AG20443 (cell line): Measurements from ENCODE around the gene KRT84.
"Not testable (repeated sequence)": the region's sequence is repeated elsewhere in the genome, so short reads cannot be mapped to it uniquely, and the experiment has no call there.

Source experiments
- DNase-seq: peaks from one replicate; pipeline ENCODE4 v3.0.0; 2012; ENCODE audit warnings: low spot score, mixed read lengths

The KRT84 gene

DNA sequence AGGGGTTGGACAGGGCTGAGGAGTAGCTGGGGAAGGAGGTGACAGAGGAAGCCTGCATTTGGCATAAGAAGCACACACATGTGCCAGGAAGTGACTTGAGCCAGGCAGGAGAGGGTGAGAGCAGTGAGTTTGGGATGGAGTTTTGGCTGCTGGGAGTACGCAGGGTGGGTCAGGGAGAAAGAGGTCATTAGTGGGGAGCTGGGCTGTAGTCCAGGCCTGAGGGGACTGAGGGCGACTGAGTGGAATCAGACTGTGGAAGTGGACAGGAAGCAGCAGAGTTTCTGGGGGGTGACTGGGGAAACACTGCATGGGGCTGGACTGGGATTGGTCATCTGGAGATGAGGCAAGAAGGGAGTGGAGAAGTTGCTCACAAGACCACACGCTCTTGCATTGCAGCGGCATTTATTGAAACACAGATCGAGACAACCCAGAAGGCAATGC is 25.8 kb downstream of the KRT84 start:
- no peak for DNase-seq

DNA sequence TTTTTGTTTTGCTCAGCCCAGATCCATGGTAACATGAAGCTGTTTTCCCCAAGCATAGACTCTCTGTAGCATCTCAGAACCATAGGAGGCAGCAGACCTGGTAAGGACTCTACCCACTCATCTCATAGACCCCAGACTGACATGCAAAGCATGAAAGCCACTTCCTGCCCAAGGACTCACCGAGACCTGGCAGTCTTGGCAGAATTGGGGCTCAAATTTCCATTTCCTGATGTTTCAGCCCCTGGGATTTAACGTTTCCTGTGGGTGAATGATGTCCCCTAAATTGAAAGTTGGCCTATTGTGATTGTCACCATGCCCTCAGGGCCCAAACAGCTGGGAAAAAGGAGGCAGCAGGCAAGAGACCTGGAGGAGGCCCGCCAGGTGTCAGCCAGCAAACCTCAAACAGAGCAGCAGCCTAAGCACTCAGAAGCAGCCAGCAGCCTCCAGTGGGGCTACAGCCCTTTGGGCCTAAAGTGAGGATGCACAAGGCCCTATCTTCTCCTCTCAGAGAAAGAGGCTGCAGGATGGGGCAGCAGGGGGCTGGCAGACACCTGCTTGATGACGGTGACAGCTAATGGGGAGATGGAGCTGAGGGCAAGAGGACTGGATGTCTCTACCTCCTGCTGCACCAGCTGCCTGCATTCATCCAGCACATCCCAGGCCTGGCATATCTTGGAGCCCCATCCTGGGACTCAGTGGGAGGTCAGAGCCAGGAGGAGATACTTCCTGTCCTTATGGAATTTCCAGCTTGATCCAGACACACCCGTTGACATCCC is 26.7 kb downstream of the KRT84 start:
- DNase-seq, result no peak

DNA sequence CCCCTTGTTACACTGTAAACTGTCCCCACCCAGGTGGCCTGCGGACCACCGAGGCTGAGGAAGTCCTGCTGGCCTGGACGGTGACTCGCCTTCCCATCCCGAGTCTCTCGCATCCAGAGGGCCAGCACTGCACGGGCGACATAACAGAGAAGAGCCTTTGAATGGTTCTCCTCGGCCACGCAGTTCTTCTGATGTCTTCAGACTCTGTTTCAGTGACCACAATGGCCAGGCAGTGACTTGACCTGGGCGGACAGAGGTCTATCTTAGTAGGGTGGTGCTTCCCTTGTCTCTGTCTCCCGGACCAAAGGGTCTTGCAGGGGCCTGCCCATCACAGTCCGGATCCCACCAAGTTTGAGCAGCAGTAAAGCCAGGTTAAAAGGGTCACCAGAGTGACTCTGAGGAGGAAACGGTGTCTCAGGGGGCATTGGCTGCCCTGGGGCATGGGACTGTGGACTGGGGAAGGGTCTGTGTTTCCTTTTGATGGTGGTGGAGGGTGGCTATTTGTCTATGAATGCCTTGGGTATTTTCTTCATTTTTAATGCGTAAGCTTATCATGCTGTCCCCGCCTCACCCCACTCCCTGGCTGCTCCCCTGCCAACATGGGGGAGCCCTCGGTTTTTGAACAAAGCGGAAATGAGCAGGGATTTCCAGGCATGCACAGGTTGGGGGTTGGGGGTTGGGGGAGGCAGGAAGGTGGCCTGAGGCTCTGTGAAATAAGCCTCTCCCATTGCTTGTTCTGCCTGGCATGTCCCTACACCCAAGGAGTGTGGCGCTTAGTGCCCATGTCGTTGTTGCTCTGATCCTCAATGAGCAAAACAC is 28.5 kb downstream of the KRT84 start:
- DNase-seq, result no peak

DNA sequence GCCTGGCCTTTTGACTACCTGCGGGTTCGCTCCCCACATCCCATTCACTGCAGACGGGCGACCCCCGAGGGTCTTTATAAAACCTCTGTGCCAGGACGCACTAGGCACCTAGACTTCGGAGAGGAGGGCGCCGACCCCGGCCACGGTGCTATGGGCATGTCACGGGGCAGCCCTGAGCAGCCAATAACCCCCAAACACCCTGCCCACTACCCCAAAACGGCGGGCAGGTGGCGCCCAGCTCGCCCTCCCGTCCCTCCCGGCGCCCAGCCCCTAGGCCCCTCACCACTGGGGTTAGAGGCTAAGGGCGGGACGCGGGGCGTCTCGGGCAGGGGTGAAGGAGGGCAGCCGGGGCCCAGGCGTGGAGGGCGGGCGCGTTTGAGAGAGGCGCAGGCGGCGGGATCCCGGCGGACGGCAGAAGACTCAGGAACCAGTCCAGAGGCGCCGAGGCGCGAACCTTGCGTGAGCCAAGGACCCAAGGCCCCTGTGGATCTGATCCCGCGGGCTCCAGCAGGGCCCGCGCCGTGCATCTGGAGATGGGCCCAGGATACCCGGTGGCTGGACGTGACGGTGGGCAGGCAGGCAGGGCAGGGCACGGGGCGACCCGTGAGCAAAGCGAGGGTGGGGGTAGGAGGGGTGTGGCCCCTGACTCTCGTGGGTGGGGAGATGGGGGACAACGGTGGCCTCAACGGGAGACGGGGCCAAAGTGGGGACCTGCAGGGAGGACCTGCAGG is 29.3 kb downstream of the KRT84 start:
- no peak for DNase-seq

DNA sequence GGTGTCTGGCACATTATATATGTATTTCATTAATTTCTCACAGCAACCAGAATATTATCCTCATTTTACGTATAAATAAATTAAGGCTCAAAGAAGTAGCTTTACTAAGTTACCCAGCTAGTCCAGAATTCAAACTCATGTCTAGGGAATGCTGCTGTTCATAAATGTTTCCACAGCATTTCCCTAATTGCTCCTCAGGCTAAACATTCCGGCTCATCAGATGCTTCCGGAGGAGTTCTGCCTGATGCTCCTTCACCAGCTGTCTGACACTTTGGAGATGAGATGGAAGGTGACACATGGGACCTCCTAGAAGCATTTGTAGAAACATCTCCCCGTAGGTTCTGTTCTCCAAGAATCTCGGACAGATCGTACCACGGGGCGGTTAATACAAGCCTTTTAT is 30.3 kb downstream of the KRT84 start:
- no peak for DNase-seq

DNA sequence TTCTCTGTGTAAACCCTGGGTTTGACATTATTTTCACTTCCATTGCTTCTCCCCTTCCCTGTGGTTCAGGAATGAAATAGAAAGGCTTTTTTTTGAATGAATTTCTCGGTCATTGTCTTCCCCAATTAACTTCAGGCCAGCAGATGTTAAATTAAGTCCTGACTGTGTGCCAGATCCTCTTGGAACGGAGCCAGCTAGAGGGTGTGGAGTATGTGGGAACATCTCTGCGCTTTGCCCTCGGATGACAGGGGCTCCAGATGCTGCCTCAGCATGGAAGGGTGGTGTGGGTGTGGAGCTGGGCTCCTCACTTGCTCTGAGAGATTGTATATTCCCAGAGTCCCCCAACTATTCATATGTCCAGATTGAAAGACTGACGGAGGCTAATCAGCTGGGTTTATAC is 31.3 kb downstream of the KRT84 start:
- DNase-seq, result no peak

DNA sequence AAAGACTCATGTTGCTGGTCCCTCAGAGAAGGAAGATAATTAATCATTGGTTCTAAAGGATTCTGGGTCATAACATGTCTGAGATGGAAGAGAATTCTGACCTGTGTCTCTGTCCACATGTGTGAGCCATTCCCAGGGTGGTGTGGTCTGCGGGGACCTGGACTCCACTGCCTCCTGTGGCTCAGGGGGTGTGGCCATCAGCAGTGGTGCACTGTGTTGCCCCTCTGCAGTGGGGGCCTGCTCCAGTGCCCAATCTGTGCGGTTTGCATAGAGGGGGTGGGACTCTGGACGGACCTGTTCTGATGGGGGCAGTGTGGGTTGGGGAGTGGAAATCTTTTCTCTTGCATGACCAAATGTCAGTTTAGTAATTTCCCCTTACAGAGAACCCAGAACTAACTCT is 31.7 kb downstream of the KRT84 start:
- DNase-seq, result no peak

DNA sequence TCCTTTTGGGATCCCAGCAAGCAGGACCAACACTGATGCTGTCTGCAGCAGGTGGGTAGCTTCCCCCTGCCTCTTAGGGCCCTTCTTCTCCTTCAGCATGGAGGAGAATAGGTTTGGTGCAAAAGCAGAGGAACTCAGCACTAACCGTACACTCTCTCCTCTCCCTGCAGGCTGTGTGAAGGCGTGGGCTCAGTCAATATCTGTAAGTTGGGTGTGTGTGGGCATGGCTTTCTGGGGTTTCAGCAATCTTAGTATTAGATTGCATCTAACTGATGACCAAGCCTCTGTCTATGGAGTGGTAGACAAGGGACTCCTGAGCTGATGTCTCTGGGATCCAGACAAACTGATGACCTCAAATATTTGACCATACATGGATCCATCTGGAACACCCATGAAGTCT is 32.5 kb downstream of the KRT84 start:
- DNase-seq, result no peak

DNA sequence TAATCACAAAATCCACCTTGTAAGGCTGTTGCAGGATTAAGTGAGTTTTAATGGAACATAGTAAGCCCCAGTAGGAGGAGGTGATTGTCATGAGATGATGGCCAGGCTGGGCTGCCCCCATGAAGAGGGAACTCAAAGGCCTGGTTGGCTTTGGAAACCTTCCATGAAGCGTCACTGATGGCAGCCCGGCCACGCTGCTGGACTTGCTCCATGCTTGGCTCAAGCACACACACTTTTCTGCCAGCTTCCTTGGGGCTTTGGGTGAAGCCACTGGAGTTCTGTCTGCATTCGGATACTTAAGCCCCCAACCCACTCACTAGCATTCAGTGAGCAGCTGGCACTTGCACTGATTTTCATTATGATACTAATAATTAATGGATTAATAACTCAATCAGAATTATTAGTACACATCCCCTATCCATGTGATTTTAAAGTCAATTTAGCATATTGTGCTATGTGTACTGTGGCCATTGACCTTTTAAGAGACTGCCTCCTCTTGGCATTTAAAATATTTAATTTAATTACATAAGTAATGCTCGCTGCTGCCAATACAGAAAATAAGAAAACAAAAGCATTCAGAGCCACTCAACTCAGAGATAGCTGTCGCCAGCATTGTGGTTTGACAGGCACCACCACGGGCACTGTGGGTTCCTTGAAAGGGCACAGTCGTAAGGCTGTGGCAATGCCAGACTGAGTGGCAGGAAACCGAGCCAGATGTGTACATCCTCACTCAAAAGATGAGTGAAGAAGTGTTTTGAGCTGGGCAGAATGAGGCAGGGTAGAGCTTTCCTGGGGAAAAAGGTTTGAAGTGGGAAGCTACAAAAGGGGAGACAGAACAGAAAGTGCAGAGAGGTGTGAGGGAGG is 34.0 kb downstream of the KRT84 start:
- no peak for DNase-seq

DNA sequence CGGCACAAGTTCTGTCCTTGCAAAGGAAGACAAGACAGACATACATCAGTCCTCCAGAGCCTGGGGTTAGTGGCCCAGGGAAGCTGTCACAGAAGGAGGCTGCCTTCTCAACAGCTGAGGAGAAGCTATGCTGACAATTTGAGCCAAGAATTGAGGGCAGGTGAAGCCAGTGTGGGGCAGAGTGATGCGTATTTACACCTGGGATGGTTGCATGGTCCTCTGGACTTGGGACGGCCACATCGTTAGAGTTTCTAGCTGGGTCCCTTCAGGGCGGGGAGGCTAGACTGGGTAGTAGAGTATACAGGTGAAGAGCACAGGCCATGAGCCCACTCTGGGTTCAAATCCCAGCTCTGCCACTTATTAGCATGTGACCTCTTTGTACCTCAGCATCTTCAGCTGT is 34.7 kb downstream of the KRT84 start:
- DNase-seq, result no peak

DNA sequence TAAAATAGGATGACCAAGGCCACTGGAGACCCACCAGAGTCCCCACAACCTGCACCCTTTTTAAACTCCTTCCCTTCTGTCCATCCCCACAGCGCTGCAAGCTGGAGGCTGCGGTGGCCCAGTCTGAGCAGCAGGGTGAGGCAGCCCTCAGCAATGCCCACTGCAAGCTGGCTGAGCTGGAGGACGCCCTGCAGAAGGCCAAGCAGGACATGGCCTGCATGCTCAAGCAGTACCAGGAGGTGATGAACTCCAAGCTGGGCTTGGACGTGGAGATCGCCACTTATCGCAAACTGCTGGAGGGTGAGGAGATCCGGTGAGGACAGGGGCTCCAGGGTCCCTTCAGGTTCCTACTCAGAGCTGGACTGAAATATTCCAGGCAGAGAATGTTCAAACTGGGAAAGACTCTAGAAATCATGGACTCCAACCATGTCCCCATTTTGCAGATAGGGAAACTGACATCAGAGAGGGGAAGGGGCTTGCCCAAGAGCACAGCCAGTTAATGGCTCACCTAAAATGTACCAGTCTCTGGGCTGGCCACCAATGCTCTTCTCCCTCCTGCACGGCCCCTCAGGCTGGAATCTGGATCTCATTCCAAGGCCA is 35.3 kb downstream of the KRT84 start:
- DNase-seq, result no peak

DNA sequence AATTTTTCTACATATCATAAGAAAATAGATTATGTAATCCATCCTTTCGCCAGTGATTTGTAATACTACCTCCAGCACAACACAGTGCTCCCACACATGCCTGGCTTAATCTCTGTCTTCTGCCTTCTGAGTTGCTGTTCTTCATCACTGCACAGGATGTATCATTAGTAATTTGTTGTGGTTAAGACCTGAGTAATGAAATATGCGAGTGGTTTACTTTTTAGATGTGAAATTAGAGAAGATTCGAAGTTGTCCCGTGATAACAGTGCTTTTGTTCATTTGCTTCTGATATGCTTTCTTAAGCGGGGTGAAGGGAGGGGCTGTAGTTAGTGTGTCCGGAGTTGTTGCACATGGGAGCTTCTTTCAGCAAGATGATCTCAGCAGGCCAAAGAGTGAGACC is 36.3 kb downstream of the KRT84 start:
- DNase-seq, result no peak

DNA sequence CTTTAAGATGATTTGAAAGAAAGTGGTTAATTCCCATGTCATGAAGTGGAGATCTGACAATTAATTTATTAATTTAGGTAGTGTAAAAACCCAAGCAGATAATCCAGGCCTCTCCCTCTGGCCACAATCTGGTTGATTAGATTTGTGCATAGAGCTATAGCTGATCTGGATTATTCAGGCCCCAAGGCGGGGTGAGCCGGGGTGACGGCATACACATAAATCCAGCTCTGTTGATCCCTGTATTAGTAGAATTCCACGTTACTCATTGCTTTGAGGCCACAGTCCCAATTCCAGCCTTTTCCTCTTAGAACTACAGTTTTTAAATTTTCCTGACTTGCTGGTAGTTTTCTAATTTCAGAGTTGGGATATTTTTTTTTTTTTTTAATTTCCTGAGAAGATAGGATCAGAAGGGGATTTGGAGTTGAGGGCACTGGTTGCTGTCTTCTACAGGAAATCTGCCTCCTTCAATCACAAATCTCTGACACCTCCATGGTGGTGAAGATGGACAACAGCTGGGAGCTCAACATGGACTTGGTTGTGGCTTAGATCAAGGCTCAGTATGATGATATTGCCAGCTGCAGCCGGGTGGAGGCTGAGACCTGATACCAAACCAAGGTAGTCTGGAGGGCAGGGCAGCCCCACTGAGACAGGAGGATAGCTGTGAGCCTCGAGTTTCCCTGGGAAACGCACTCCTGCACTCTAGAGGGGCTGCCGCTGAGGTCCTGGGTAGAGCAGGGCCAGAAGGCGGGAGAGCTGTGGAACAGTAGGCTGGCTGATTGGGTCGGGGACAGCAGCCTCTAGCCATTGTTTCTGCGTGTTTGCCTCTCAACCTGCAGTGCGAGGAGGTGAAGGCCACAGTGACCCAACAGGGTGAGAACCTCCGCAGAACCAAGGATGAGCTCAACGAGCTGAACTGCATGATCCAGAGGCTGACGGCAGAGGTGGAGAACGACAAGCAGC is 37.6 kb downstream of the KRT84 start:
- DNase-seq, result no peak

DNA sequence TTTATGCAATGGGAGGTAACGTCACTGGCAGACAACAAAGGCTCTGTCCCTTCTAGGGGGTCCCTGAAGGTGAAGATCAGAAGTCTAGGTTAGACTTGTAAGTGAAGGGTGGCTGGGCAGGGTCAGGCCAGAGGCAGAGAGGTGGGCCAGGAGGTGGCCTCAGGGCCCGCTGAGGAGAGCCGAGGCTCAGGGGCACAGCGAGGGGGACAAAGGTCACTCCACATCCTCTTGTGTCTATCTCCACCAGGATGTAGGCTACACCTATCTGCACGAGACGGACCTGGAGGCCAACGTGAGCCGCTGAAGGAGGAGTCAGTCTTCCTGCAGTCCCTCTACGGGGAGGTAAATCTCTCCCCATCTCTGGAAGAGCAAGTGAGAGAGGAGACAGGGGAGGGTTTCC is 38.4 kb downstream of the KRT84 start:
- DNase-seq, result no peak

DNA sequence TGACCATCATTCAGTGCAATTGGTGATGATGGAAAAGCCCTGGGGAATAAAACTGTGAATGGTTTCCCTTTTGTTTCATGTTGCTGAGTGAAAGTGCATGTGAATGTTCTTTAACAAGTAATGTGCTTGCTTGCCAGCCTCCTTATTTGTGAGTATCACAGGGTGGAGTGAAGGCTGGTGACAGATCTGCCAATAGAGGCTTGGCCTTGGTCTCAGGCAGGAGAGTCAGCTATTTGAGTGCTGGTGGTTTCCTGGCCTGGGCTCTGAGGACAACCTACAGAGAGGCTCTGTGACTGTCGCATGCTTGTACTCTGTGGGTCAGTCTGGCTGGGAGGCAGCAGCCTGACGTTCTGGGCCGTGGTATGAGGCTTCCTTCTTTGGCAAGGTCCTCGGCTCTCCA is 38.9 kb downstream of the KRT84 start:
- no peak for DNase-seq

DNA sequence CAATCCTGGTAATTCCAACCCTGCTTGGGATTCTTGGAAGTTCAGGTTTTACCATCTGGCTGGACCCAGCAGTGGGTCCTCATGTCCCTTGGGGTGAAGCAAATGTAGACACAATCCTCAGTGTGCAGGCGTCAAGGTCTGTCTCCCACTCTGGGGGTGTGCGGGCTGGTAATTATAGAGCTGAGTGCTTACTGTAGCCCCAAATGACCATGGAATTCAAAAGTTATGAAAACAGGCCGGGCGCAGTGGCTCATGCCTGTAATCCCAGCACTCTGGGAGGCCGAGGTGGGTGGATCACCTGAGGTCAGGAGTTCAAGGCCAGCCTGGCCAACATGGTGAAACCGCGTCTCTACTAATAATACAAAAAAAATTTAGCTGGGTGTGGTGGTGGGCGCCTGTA is 40.4 kb downstream of the KRT84 start:
- DNase-seq, result not testable (repeated sequence)

DNA sequence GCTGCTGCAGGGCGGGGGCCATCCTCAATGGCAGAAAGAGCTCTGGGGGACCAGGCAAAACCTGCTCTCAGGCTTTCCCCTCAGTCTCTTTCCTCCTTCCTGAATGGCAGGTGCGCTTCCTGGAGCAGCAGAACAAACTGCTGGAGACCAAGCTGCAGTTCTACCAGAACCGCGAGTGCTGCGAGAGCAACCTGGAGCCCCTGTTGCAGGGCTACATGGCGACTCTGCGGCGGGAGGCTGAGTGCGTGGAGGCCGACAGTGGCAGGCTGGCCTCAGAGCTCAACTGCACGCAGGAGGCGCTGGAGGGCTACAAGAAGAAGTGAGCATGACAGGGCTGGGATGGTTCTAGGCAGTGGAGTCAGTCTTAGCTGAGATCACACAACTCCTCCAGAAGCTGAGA is 41.3 kb downstream of the KRT84 start:
- no peak for DNase-seq

DNA sequence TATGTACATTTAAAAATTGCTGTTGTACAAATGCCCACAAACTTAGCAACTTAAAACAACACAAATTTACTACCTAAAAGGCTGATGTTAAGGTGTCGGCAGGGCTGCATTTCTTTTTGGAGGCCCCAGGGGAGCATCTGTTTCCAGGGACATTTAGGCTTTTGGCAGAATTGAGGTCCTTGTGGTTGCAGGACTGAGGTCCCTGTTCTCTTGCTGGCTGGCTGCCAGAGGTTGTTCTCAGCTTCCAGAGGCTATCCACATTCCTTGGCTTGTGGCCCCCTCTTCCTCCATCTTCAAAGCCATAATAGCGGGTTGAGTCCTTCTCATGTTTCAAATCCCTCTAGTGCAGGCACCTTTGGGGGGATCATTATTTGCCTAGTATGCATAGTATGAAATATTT is 41.9 kb downstream of the KRT84 start:
- DNase-seq, result no peak

DNA sequence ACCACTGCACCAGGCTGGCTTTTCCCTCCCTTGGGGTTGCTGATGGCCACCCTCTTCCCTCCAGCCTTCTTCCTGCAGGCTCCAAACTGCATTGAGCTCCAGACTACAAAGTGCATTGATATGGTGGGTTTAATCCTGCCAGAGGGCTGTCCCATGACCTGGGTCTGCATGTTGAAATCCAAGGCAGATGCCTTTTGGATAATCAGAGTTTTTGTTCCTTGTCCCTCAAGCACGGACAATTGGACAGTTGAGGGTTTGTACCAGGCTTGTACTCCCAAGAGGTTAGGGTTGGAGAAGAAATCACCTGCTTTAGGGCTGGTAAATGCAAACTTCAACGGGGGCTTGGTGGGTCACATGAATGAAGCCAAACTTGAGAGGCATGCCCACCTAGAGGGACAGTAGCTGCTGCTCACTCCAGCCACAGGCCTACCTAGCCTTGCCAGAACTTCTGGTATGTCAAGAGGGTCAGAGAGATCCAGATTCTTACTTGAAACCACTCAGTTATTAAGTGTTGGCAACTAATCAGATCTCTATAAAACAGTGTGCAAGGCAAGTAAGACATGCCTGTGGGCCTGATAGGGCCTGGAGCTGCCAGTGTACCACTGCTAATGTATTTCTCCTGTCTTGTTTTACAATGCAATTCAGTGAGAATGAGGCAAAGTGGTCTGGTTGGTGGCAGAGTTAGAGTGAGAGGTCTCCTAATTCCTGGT is 42.5 kb downstream of the KRT84 start:
- no peak for DNase-seq
